ENCODE data around the gene DHRS7B.

DNA sequence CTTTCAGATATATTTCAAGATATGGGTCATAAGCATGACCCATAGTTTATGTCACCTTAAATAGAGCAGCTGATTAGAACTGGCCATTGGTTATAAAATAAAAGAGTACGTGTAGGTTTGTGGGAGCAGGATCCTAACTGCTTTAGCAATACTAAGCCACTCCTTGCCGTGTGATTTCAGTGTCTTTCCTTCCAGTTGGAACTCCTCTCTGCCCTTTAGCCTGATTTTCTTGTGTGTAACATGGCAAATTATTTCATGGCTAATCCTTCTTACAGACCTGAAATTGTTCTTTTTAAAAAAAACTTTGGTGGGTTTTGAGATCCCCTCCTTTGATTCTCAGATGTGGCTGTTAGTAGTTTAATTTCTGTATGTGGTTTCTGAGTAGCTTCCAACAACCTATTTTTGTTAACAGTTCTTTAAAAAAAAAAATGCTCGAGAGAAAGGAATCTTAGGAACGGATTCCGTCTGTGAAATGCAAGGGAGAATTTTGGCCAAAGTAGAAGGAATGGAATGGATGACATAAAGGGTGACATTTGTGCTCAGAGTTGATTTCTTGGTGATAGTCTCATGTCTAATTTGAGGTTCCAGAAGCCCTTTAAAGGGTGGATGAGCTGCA lies 39.9 kb downstream of the DHRS7B start:
- TF ChIP-seq, protein P1, sequence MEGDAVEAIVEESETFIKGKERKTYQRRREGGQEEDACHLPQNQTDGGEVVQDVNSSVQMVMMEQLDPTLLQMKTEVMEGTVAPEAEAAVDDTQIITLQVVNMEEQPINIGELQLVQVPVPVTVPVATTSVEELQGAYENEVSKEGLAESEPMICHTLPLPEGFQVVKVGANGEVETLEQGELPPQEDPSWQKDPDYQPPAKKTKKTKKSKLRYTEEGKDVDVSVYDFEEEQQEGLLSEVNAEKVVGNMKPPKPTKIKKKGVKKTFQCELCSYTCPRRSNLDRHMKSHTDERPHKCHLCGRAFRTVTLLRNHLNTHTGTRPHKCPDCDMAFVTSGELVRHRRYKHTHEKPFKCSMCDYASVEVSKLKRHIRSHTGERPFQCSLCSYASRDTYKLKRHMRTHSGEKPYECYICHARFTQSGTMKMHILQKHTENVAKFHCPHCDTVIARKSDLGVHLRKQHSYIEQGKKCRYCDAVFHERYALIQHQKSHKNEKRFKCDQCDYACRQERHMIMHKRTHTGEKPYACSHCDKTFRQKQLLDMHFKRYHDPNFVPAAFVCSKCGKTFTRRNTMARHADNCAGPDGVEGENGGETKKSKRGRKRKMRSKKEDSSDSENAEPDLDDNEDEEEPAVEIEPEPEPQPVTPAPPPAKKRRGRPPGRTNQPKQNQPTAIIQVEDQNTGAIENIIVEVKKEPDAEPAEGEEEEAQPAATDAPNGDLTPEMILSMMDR (IDR thresholded peaks at IDR 0.05) = no peak
- no peak for TF ChIP-seq TCF7L2 (IDR thresholded peaks at IDR 0.05; ENCODE audit: low read depth, low read length)

All from Panc1 (cell line).